ENCODE measurements around the gene FHL3. TPM values are rescaled to one million over a fixed set of nuclear protein-coding genes. Genes with fewer than 3 reads are reported as not detected.

Gene FHL3
- polyA plus RNA-seq, 2 of the 4 experiments (the other 2 are of a cell fraction): 1.4 to 5.4 TPM

- Histone ChIP-seq H3K27ac (no peak overlapping the region), H3K4me2 (no peak overlapping the region), H3K9me3 (no peaks in the 10 kb centered on the region), H3K4me1 (0 out of 3 replicates have a peak, but pooled peaks cover 3% of the 10 kb centered on the region), H3K4me3 (no peak overlapping the region)
- DNase-seq (ENCODE audit: low read depth in 1 of 2, low spot score in 1 of 2): no peak
- ChIA-PET CTCF (interaction anchor here (1.1 to 3.8 kb wide), 5 partner anchors 8 to 807 kb away, joined by 4 to 31 read pairs (median 6); no protein-coding TSS in a partner anchor), POLR2A (no interaction called here)
- 100% methylated on average over 1 of the region's 2 CpGs for WGBS (ENCODE audit: missing lambda C conversion rate)
- no peak for TF ChIP-seq FOXS1 (CRISPR knock-in tag; IDR thresholded peaks at IDR 0.05)
- no peak for TF ChIP-seq GATA3 (IDR thresholded peaks at IDR 0.05; ENCODE audit: borderline replicate concordance)
- TF ChIP-seq PHF8 (IDR thresholded peaks at IDR 0.05; ENCODE audit: borderline replicate concordance, low read depth): no peak
- TF ChIP-seq CEBPB (IDR thresholded peaks at IDR 0.05): no peak
- no peak for TF ChIP-seq POLR2AphosphoS2 (conservative IDR thresholded peaks at IDR 0.05; ENCODE audit: low read length)
- peak in 1 of 2 experiments; percentile 14; a peak in 1 of 6 replicates for ATAC-seq
- FAIRE-seq: no peak
Observed at GRCh38 chr1:38028671-38029070, 23.4 kb upstream of the FHL3 start.

DNA sequence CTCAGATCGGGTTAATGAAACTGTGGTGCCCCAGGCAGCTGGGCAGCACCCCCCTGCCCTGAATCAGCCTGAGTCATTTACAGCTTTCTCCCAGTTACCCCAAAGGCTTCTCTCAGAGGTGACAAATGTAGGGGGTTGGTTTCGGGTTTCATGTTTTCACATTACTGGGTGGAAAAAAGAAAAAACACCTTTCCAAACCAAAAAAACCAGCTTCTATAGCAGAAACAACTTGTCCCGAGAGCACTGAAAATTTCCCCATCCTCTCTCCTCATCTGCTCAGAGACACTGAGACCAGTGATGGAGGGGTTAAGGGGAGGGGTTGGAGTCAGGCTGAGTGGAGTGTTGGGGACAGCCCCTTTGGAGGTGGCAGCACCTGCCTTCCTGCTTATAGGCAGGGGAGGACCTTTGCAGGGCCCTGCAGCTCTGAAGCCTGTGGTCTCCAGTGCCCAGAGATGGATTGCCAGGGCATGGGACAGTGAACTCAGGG, 22.8 kb upstream of the FHL3 start:
- H3K9me3 ChIP-seq: no peaks in the 10 kb centered on the region
- POLR2A ChIA-PET: no interaction called here
- H3K27ac ChIP-seq: no peak overlapping the region
- no peak for FAIRE-seq
- ATAC-seq: peak in 1 of 2 experiments; percentile 17; a peak in 1 of 6 replicates
- 84% methylated on average over 3 of the region's 3 CpGs for WGBS (ENCODE audit: missing lambda C conversion rate)
- no peak overlapping the region for H3K4me2 ChIP-seq
- TF ChIP-seq HDAC2 (IDR thresholded peaks at IDR 0.05) (no peak), NR3C1 (IDR thresholded peaks at IDR 0.05) (no peak), RCOR1 (IDR thresholded peaks at IDR 0.05; ENCODE audit: low read depth, low read length) (no peak), EHF (CRISPR knock-in tag; IDR thresholded peaks at IDR 0.05) (no peak), ZNF302 (CRISPR knock-in tag; IDR thresholded peaks at IDR 0.05) (no peak), RAD21 (conservative IDR thresholded peaks at IDR 0.05 in 1 of 2, IDR thresholded peaks at IDR 0.05 in 1 of 2) (no peak), FOSL2 (IDR thresholded peaks at IDR 0.05) (no peak), FOSL2 (CRISPR knock-in tag; IDR thresholded peaks at IDR 0.05) (no peak), SMC3 (IDR thresholded peaks at IDR 0.05) (no peak)
- TF ChIP-seq, protein P1, sequence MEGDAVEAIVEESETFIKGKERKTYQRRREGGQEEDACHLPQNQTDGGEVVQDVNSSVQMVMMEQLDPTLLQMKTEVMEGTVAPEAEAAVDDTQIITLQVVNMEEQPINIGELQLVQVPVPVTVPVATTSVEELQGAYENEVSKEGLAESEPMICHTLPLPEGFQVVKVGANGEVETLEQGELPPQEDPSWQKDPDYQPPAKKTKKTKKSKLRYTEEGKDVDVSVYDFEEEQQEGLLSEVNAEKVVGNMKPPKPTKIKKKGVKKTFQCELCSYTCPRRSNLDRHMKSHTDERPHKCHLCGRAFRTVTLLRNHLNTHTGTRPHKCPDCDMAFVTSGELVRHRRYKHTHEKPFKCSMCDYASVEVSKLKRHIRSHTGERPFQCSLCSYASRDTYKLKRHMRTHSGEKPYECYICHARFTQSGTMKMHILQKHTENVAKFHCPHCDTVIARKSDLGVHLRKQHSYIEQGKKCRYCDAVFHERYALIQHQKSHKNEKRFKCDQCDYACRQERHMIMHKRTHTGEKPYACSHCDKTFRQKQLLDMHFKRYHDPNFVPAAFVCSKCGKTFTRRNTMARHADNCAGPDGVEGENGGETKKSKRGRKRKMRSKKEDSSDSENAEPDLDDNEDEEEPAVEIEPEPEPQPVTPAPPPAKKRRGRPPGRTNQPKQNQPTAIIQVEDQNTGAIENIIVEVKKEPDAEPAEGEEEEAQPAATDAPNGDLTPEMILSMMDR (IDR thresholded peaks at IDR 0.05): no peak
- TF ChIP-seq, protein P2, sequence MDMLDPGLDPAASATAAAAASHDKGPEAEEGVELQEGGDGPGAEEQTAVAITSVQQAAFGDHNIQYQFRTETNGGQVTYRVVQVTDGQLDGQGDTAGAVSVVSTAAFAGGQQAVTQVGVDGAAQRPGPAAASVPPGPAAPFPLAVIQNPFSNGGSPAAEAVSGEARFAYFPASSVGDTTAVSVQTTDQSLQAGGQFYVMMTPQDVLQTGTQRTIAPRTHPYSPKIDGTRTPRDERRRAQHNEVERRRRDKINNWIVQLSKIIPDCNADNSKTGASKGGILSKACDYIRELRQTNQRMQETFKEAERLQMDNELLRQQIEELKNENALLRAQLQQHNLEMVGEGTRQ (IDR thresholded peaks at IDR 0.05): no peak
- H3K4me1 ChIP-seq: 0 out of 3 replicates have a peak, but pooled peaks cover 3% of the 10 kb centered on the region
- CTCF ChIA-PET: interaction anchor here (0.9 to 3.8 kb wide), 7 partner anchors 9 to 807 kb away, joined by 3 to 31 read pairs (median 4); no protein-coding TSS in a partner anchor
- no peak for DNase-seq (ENCODE audit: low read depth in 1 of 2, low spot score in 1 of 2)
- H3K4me3 ChIP-seq: no peak overlapping the region

- CTCF ChIA-PET: interaction anchor here (0.7 to 3.8 kb wide), 17 partner anchors 10 to 812 kb away, joined by 3 to 31 read pairs (median 5); partner anchors contain the start of gene SF3A3
- POLR2A ChIA-PET: no interaction called here
- 0 out of 3 replicates have a peak, but pooled peaks cover 3% of the 10 kb centered on the region for H3K4me1 ChIP-seq
- no peak overlapping the region for H3K27ac ChIP-seq
- 85% methylated on average over 13 of the region's 19 CpGs for WGBS (ENCODE audit: missing lambda C conversion rate)
- H3K4me3 ChIP-seq: no peak overlapping the region
- H3K9me3 ChIP-seq: no peaks in the 10 kb centered on the region
- ATAC-seq: peak in 1 of 2 experiments; percentile 6; a peak in 1 of 6 replicates
- no peak for FAIRE-seq
- H3K4me2 ChIP-seq: no peak overlapping the region
- DNase-seq (ENCODE audit: low read depth in 1 of 2, low spot score in 1 of 2): no peak
- no peak for TF ChIP-seq POLR2AphosphoS2 (conservative IDR thresholded peaks at IDR 0.05; ENCODE audit: low read length)
- no peak for TF ChIP-seq HDAC2 (IDR thresholded peaks at IDR 0.05)
- TF ChIP-seq JUNB (IDR thresholded peaks at IDR 0.05): no peak
- TF ChIP-seq ZFP36 (IDR thresholded peaks at IDR 0.05; ENCODE audit: borderline replicate concordance, partially characterized antibody): no peak
- TF ChIP-seq MYC (IDR thresholded peaks at IDR 0.05; ENCODE audit: borderline replicate concordance, low read length): no peak
- TF ChIP-seq RAD21 (conservative IDR thresholded peaks at IDR 0.05 in 1 of 2, IDR thresholded peaks at IDR 0.05 in 1 of 2): no peak
- TF ChIP-seq FOSB (CRISPR knock-in tag; IDR thresholded peaks at IDR 0.05): no peak
- no peak for TF ChIP-seq SMC3 (IDR thresholded peaks at IDR 0.05)
- TF ChIP-seq, protein P3, sequence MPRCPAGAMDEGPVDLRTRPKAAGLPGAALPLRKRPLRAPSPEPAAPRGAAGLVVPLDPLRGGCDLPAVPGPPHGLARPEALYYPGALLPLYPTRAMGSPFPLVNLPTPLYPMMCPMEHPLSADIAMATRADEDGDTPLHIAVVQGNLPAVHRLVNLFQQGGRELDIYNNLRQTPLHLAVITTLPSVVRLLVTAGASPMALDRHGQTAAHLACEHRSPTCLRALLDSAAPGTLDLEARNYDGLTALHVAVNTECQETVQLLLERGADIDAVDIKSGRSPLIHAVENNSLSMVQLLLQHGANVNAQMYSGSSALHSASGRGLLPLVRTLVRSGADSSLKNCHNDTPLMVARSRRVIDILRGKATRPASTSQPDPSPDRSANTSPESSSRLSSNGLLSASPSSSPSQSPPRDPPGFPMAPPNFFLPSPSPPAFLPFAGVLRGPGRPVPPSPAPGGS (IDR thresholded peaks at IDR 0.05): no peak
- TF ChIP-seq NR3C1 (IDR thresholded peaks at IDR 0.05): no peak
- TF ChIP-seq, protein P4, sequence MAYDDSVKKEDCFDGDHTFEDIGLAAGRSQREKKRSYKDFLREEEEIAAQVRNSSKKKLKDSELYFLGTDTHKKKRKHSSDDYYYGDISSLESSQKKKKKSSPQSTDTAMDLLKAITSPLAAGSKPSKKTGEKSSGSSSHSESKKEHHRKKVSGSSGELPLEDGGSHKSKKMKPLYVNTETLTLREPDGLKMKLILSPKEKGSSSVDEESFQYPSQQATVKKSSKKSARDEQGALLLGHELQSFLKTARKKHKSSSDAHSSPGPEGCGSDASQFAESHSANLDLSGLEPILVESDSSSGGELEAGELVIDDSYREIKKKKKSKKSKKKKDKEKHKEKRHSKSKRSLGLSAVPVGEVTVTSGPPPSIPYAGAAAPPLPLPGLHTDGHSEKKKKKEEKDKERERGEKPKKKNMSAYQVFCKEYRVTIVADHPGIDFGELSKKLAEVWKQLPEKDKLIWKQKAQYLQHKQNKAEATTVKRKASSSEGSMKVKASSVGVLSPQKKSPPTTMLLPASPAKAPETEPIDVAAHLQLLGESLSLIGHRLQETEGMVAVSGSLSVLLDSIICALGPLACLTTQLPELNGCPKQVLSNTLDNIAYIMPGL (CRISPR knock-in tag; IDR thresholded peaks at IDR 0.05; ENCODE audit: borderline replicate concordance): no peak
- TF ChIP-seq EHMT2 (IDR thresholded peaks at IDR 0.05; ENCODE audit: low read depth): no peak
- TF ChIP-seq PHF8 (IDR thresholded peaks at IDR 0.05; ENCODE audit: borderline replicate concordance, low read depth): no peak
- TF ChIP-seq EP300 (IDR thresholded peaks at IDR 0.05): no peak
- no peak for TF ChIP-seq MAZ (IDR thresholded peaks at IDR 0.05; ENCODE audit: borderline replicate concordance, low read depth, low read length)
Observed at GRCh38 chr1:38027201-38028104, 22.1 kb upstream of the FHL3 start.
